Lower leg skin (tissue), 3 donors: Measurements from ENCODE around the gene ZNF559.
"Not testable (repeated sequence)": the region's sequence is repeated elsewhere in the genome, so short reads cannot be mapped to it uniquely, and the experiment has no call there.

Source experiments
- POLR2A ChIP-seq, 2 donors: fragments of 450-650 bp; IDR thresholded peaks; one replicate each; pipeline ENCODE4 v1.6.1; 2016 to 2017; ENCODE audit warnings: antibody characterized with exemption in 2 of 2, mild to moderate bottlenecking in 1 of 2, moderate library complexity in 1 of 2
- TF ChIP-seq, protein P1 (sequence below), 3 donors: fragments of 450-650 bp; IDR thresholded peaks; one replicate each; pipeline ENCODE4 v1.5.1; 2016; ENCODE audit warnings: antibody characterized with exemption in 3 of 3, mild to moderate bottlenecking in 3 of 3, moderate library complexity in 2 of 3

DNA sequence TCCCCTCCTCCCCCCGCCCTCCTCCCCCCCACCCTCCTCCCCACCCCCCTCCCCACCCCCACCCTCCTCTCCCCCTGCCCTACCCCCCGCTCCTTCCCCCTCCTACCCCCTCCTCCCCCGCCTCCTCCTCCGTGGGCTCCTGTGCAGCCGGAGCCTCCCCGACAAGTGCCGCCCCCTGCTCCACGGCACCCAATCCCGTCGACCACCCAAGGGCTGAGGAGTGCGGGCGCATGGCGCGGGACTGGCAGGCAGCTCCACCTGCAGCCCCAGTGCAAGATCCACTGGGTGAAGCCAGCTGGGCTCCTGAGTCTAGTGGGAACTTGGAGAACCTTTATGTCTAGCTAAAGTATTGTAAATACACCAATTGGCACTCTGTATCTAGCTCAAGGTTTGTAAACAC, 2.2 kb upstream of the ZNF559 start:
- TF ChIP-seq, protein P1, sequence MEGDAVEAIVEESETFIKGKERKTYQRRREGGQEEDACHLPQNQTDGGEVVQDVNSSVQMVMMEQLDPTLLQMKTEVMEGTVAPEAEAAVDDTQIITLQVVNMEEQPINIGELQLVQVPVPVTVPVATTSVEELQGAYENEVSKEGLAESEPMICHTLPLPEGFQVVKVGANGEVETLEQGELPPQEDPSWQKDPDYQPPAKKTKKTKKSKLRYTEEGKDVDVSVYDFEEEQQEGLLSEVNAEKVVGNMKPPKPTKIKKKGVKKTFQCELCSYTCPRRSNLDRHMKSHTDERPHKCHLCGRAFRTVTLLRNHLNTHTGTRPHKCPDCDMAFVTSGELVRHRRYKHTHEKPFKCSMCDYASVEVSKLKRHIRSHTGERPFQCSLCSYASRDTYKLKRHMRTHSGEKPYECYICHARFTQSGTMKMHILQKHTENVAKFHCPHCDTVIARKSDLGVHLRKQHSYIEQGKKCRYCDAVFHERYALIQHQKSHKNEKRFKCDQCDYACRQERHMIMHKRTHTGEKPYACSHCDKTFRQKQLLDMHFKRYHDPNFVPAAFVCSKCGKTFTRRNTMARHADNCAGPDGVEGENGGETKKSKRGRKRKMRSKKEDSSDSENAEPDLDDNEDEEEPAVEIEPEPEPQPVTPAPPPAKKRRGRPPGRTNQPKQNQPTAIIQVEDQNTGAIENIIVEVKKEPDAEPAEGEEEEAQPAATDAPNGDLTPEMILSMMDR (IDR thresholded peaks at IDR 0.05) = not testable (repeated sequence)
- not testable (repeated sequence) for TF ChIP-seq POLR2A (IDR thresholded peaks at IDR 0.05)
